Panc1 (cell line): ENCODE measurements around the gene NALCN. TPM values are rescaled to one million over a fixed set of nuclear protein-coding genes. Genes with fewer than 3 reads are reported as not detected.
A peak's percentile ranks its signal among the peaks of the same experiment; 100 is the strongest.

Experiments
- ATAC-seq: fragments of 200-7000 bp; cut with Tn5 transposase; 2 replicates; pipeline ENCODE4 v1.9.1; 2020; ENCODE audit warnings: mild to moderate bottlenecking, moderate library complexity
- BruUV-seq: library from RNA; stranded (reverse); fragments of 400-500 nt; replicated peaks from 2 replicates; lab custom pipeline; 2021; lab: Mats Ljungman, UMichigan
- CTCF ChIA-PET: fragments of 300-600 bp; sonication (Branson Sonifier 250); formaldehyde crosslinking; loops from one replicate; lab custom pipeline; 2022; ENCODE audit warnings: antibody characterized with exemption; lab: Charles Lee
- POLR2A ChIA-PET: fragments of 300-600 bp; sonication (Branson Sonifier 250); formaldehyde crosslinking; loops from one replicate; lab custom pipeline; 2022; ENCODE audit warnings: antibody characterized with exemption; lab: Charles Lee
- DNase-seq: peaks from one replicate; pipeline ENCODE4 v3.0.0-alpha.2; 2010; ENCODE audit warnings: low read depth, low spot score
- H3K27ac ChIP-seq: 2 replicates; pipeline ENCODE4 v1.5.1; 2011; ENCODE audit warnings: mild to moderate bottlenecking, low read length, inconsistent platforms
- H3K27me3 ChIP-seq: fragments of 200-500 bp; sonication (Bioruptor generic); 2 replicates; pipeline ENCODE4 v1.6.0; 2014; ENCODE audit warnings: low read length, inconsistent platforms; ENCODE audit not compliant: control insufficient read depth, insufficient read depth
- H3K36me3 ChIP-seq: fragments of 200-500 bp; sonication (Bioruptor generic); 2 replicates; pipeline ENCODE4 v1.5.1; 2014; ENCODE audit warnings: inconsistent platforms, mild to moderate bottlenecking, low read length, moderate library complexity; ENCODE audit not compliant: control insufficient read depth, insufficient read depth
- H3K4me1 ChIP-seq: 2 replicates; pipeline ENCODE4 v1.5.1; 2011; ENCODE audit warnings: inconsistent platforms, mild to moderate bottlenecking, low read length, moderate library complexity; ENCODE audit not compliant: control insufficient read depth, insufficient read depth
- H3K4me3 ChIP-seq, 2 experiments: 2 replicates each; pipeline ENCODE4 v1.5.1; 2011 to 2012; ENCODE audit warnings: low read depth in 2 of 2, low read length in 2 of 2, mild to moderate bottlenecking in 2 of 2, inconsistent platforms in 1 of 2, moderate library complexity in 1 of 2
- H3K9me3 ChIP-seq: fragments of 200-500 bp; sonication (Bioruptor generic); 2 replicates; pipeline ENCODE4 v1.5.1; 2014; ENCODE audit warnings: low read depth, mild to moderate bottlenecking, inconsistent platforms, low read length, moderate library complexity; ENCODE audit not compliant: control insufficient read depth, insufficient read depth
- POLR2AphosphoS5 ChIP-seq: IDR thresholded peaks from 2 replicates; pipeline ENCODE4 v1.6.1; 2012; ENCODE audit warnings: mild to moderate bottlenecking, low read depth, low read length, moderate library complexity
- SIN3A ChIP-seq: IDR thresholded peaks from 2 replicates; pipeline ENCODE4 v1.6.1; 2012; ENCODE audit warnings: low read depth, mild to moderate bottlenecking, low read length, moderate library complexity, borderline replicate concordance; ENCODE audit not compliant: insufficient read depth
- TCF7L2 ChIP-seq: IDR thresholded peaks from 2 replicates; pipeline ENCODE4 v1.6.1; 2011; ENCODE audit warnings: mild to moderate bottlenecking, low read depth, low read length, inconsistent platforms
- in situ Hi-C: cut with HindIII; loops from 2 replicates; pipeline ENCODE4 v1.10.0; 2016; ENCODE audit warnings: low sequenced_read_pairs, low pct_unique_long_range_greater_than_20kb
- intact Hi-C: fragments of 100-400 bp; cut with micrococcal nuclease; formaldehyde crosslinking; loops from one replicate; pipeline ENCODE4 v1.10.0; 2022; ENCODE audit not compliant: unreplicated experiment
- total RNA-seq: library from RNA; stranded (reverse); gene quantifications from one replicate; pipeline ENCODE4 v1.2.1, GENCODE V29; 2021; ENCODE audit not compliant: unreplicated experiment
- TF ChIP-seq, protein P1 (sequence below): fragments of 450-650 bp; IDR thresholded peaks from 2 replicates; pipeline ENCODE4 v1.5.1; 2017; ENCODE audit warnings: mild to moderate bottlenecking
- TF ChIP-seq, protein P2 (sequence below), 2 experiments: IDR thresholded peaks; 2 replicates each; pipeline ENCODE4 v1.6.1; 2011 to 2012; ENCODE audit warnings: low read depth in 2 of 2, control low read depth in 1 of 2, low read length in 1 of 2, mild to moderate bottlenecking in 1 of 2, moderate library complexity in 1 of 2; ENCODE audit not compliant: insufficient read depth in 1 of 2

Gene NALCN
- total RNA-seq, 1 experiment from 2014 or later, result 10.9 TPM

DNA sequence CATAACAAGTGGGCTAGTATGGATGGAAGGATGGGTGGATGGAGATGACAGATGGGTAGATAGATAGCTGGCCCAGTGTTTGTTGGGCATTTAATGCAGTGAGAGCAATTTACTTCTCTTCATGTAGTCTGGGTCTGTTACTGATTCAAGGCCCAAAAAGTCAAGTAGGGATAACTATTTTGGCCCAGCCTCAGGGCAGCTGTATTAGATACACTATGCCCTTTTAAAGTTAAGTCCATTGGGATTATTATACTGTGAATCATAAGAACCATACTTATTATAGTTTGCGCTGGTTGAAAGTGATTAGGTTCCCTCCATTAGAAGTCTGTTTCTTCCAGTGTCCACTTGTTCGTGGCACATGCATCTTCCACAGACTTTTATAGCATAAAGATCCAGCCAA is 40.9 kb upstream of the NALCN start:
- no TSS peak for BruUV-seq
- H3K4me3 ChIP-seq, result no peak overlapping the region
- H3K27ac ChIP-seq, result peak overlapping the region; percentile 83
- DNase-seq (no peak), ATAC-seq (no peak)
- intact Hi-C loops, result no loop called here
- no peaks in the 10 kb centered on the region for H3K36me3 ChIP-seq
- in situ Hi-C loops, result no loop called here
- ChIA-PET POLR2A (interaction anchor here (0.6 kb wide), 1 partner anchor 129 kb away, joined by 3 read pairs; no protein-coding TSS in a partner anchor), CTCF (no interaction called here)
- TF ChIP-seq, protein P1, sequence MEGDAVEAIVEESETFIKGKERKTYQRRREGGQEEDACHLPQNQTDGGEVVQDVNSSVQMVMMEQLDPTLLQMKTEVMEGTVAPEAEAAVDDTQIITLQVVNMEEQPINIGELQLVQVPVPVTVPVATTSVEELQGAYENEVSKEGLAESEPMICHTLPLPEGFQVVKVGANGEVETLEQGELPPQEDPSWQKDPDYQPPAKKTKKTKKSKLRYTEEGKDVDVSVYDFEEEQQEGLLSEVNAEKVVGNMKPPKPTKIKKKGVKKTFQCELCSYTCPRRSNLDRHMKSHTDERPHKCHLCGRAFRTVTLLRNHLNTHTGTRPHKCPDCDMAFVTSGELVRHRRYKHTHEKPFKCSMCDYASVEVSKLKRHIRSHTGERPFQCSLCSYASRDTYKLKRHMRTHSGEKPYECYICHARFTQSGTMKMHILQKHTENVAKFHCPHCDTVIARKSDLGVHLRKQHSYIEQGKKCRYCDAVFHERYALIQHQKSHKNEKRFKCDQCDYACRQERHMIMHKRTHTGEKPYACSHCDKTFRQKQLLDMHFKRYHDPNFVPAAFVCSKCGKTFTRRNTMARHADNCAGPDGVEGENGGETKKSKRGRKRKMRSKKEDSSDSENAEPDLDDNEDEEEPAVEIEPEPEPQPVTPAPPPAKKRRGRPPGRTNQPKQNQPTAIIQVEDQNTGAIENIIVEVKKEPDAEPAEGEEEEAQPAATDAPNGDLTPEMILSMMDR, result no peak
- TF ChIP-seq SIN3A, result no peak
- TF ChIP-seq, protein P2, sequence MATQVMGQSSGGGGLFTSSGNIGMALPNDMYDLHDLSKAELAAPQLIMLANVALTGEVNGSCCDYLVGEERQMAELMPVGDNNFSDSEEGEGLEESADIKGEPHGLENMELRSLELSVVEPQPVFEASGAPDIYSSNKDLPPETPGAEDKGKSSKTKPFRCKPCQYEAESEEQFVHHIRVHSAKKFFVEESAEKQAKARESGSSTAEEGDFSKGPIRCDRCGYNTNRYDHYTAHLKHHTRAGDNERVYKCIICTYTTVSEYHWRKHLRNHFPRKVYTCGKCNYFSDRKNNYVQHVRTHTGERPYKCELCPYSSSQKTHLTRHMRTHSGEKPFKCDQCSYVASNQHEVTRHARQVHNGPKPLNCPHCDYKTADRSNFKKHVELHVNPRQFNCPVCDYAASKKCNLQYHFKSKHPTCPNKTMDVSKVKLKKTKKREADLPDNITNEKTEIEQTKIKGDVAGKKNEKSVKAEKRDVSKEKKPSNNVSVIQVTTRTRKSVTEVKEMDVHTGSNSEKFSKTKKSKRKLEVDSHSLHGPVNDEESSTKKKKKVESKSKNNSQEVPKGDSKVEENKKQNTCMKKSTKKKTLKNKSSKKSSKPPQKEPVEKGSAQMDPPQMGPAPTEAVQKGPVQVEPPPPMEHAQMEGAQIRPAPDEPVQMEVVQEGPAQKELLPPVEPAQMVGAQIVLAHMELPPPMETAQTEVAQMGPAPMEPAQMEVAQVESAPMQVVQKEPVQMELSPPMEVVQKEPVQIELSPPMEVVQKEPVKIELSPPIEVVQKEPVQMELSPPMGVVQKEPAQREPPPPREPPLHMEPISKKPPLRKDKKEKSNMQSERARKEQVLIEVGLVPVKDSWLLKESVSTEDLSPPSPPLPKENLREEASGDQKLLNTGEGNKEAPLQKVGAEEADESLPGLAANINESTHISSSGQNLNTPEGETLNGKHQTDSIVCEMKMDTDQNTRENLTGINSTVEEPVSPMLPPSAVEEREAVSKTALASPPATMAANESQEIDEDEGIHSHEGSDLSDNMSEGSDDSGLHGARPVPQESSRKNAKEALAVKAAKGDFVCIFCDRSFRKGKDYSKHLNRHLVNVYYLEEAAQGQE (IDR thresholded peaks at IDR 0.05; ENCODE audit: insufficient read depth in 1 of 2, low read depth in 2 of 2, low read length in 1 of 2), result no peak
- no peak for TF ChIP-seq TCF7L2
- no peak for TF ChIP-seq POLR2AphosphoS5
- no peaks in the 10 kb centered on the region for H3K9me3 ChIP-seq
- H3K27me3 ChIP-seq, result no peaks in the 10 kb centered on the region
- H3K4me1 ChIP-seq, result peaks cover 15% of the 10 kb centered on the region

DNA sequence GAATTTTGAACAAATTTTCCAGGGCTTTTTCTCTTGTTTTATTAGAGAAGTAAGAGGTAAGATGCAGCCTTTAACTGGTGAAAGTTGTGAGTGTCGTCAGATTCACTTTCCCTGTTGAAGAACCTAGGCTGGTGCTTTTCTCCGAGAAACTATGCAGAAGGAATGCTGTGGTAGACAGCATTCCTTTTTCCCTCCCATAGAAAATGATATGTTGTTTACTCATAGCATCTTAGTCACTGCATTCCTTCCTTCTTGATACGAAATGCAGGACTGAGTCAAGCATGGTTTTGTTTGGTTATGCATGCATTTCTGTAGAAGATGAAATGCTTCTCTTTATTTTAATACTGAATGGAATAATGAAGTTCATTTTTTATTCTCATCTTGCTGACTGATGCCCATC is 39.6 kb upstream of the NALCN start:
- intact Hi-C loops (no loop called here), in situ Hi-C loops (no loop called here)
- BruUV-seq, result no TSS peak
- POLR2A ChIA-PET, result no interaction called here
- peak overlapping the region; percentile 83 for H3K27ac ChIP-seq
- no peaks in the 10 kb centered on the region for H3K36me3 ChIP-seq
- peaks cover 22% of the 10 kb centered on the region for H3K4me1 ChIP-seq
- DNase-seq, result peak; percentile 68
- peak; percentile 81 for ATAC-seq
- TF ChIP-seq TCF7L2, result no peak
- TF ChIP-seq, protein P1, result no peak
- no peak for TF ChIP-seq SIN3A
- TF ChIP-seq, protein P2 (IDR thresholded peaks at IDR 0.05; ENCODE audit: insufficient read depth in 1 of 2, low read depth in 2 of 2, low read length in 1 of 2), result no peak
- no peak for TF ChIP-seq POLR2AphosphoS5
- H3K4me3 ChIP-seq, result 0 out of 4 replicates have a peak overlapping the region, but pooled peaks of 1 of the 2 experiments have one; percentile 8
- CTCF ChIA-PET, result no interaction called here
- H3K9me3 ChIP-seq, result no peaks in the 10 kb centered on the region
- H3K27me3 ChIP-seq, result no peaks in the 10 kb centered on the region
